ENCODE data around the gene ARFIP1. TPM values are rescaled to one million over a fixed set of nuclear protein-coding genes. Genes with fewer than 3 reads are reported as not detected.
"Not testable (repeated sequence)": the region's sequence is repeated elsewhere in the genome, so short reads cannot be mapped to it uniquely, and the experiment has no call there.

ARFIP1 gene
- polyA plus RNA-seq, 1 experiment, result 11.5 TPM

DNA sequence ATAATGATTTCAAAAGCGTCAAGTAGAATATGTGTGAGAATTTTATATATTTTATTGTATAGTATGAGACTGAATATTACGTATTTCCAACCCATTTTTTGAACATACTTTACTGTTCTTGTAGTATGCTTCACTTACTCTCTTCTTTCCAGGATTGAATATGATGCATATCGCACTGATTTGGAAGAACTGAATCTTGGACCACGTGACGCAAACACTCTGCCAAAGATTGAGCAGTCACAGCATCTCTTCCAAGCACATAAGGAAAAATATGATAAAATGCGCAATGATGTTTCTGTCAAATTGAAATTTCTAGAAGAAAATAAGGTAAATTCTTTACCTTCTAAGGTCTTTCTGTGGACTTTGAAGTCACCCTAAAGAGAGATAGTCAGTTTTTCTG lies 108.2 kb downstream of the ARFIP1 start:
- Histone ChIP-seq H3K4me3 (ENCODE audit: low read depth, low read length) (no peak overlapping the region), H3K36me3 (ENCODE audit: control insufficient read depth, insufficient read depth, low read length) (no peaks in the 10 kb centered on the region; the same call in 1 of the 2 replicates), H3K27me3 (ENCODE audit: control insufficient read depth, insufficient read depth, low read length) (no peaks in the 10 kb centered on the region)
- ChIA-PET POLR2A (no interaction called here), CTCF (no interaction called here)
- DNase-seq (ENCODE audit: low read depth), result no peak
- TF ChIP-seq, protein P1, sequence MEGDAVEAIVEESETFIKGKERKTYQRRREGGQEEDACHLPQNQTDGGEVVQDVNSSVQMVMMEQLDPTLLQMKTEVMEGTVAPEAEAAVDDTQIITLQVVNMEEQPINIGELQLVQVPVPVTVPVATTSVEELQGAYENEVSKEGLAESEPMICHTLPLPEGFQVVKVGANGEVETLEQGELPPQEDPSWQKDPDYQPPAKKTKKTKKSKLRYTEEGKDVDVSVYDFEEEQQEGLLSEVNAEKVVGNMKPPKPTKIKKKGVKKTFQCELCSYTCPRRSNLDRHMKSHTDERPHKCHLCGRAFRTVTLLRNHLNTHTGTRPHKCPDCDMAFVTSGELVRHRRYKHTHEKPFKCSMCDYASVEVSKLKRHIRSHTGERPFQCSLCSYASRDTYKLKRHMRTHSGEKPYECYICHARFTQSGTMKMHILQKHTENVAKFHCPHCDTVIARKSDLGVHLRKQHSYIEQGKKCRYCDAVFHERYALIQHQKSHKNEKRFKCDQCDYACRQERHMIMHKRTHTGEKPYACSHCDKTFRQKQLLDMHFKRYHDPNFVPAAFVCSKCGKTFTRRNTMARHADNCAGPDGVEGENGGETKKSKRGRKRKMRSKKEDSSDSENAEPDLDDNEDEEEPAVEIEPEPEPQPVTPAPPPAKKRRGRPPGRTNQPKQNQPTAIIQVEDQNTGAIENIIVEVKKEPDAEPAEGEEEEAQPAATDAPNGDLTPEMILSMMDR (IDR thresholded peaks at IDR 0.05; ENCODE audit: insufficient read depth, low read depth, low read length), result no peak

DNA sequence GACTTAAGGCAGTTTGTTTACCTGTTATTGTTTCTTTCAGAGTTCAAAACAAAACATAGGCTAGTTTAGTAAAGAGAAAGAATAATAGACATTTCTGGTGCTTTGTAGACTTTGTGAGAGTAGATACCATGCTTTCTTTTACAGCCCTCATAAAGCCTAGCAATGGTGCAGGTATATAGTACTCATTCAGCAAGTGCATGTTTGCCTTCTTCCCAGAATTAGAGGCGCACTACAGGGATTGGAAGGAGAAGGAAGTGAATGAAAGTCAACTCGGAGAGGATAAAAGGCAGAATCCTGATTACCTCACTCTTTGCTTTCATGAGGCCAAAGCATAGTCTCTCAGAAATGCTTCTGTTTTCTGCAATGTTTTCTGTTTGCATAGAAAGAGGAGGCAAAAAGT lies 113.2 kb downstream of the ARFIP1 start:
- Histone ChIP-seq H3K4me3 (ENCODE audit: low read depth, low read length) (no peak overlapping the region), H3K27me3 (ENCODE audit: control insufficient read depth, insufficient read depth, low read length) (no peaks in the 10 kb centered on the region), H3K36me3 (ENCODE audit: control insufficient read depth, insufficient read depth, low read length) (no peaks in the 10 kb centered on the region; the same call in 1 of the 2 replicates)
- ChIA-PET CTCF (no interaction called here), POLR2A (no interaction called here)
- TF ChIP-seq, protein P1 (IDR thresholded peaks at IDR 0.05; ENCODE audit: insufficient read depth, low read depth, low read length), result no peak
- DNase-seq (ENCODE audit: low read depth), result no peak

DNA sequence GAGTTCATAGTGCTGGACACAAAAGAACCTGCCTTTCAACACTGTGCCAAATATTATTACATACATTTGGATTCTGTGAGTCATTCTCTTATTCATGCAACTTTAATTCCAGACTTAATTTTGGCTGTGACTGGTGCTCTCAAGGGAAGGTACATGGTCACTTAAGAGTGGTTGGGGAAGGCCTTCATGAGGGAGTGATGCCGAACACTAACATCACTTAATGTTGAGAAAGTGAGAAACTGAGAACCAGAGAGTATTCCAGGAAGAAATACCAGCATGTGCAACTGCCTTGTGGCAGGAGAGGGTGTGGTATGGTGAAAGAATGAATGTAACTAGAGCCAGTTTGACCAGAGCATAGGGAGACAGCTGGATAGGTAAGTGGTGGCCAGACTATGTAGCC lies 114.9 kb downstream of the ARFIP1 start:
- peak; percentile 2 for DNase-seq (ENCODE audit: low read depth)
- TF ChIP-seq, protein P1 (IDR thresholded peaks at IDR 0.05; ENCODE audit: insufficient read depth, low read depth, low read length), result no peak
- POLR2A ChIA-PET, result no interaction called here
- CTCF ChIA-PET, result no interaction called here
- Histone ChIP-seq H3K4me3 (ENCODE audit: low read depth, low read length) (no peak overlapping the region), H3K27me3 (ENCODE audit: control insufficient read depth, insufficient read depth, low read length) (no peaks in the 10 kb centered on the region), H3K36me3 (ENCODE audit: control insufficient read depth, insufficient read depth, low read length) (no peaks in the 10 kb centered on the region; the same call in 1 of the 2 replicates)

DNA sequence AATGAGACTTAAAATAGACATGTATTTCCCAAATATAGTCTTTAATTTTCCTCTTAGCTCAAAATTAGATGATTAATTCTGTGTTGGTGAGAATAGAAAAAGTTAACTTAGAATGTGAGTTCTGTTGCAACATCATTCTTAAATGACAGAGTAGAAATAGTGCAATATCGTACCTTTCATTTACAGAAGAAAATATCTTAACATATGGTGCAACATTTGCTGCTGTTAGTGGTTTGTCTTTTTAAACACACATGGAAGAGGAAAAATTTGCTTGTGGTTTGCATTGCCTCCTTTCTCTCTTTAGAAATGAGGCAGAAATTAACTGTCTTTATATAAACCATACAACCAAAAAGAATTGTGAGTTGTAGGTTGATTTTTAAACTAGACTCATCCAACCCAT lies 117.1 kb downstream of the ARFIP1 start:
- ChIA-PET POLR2A (no interaction called here), CTCF (no interaction called here)
- H3K36me3 ChIP-seq (ENCODE audit: control insufficient read depth, insufficient read depth, low read length), result no peaks in the 10 kb centered on the region; the same call in 1 of the 2 replicates
- peak; percentile 4 for DNase-seq (ENCODE audit: low read depth)
- no peak overlapping the region for H3K4me3 ChIP-seq (ENCODE audit: low read depth, low read length)
- H3K27me3 ChIP-seq (ENCODE audit: control insufficient read depth, insufficient read depth, low read length), result no peaks in the 10 kb centered on the region
- TF ChIP-seq, protein P1 (IDR thresholded peaks at IDR 0.05; ENCODE audit: insufficient read depth, low read depth, low read length), result no peak

DNA sequence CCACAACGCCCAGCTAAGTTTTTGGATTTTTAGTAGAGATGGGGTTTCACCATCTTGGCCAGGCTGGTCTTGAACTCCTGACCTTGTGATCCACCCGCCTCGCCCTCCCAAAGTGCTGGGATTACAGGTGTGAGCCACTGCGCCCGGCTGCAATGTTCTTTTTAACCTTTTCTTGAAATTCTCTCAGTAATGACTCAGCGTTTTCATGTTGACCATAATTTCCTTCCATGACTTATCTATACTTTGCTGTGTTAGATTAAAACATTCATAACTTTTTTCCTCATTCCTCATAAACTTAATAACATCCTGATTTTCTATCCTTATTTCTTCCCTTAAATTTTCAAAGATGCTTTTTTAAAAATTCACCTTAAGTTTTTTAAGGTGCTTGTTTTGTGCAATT lies 118.4 kb downstream of the ARFIP1 start:
- H3K36me3 ChIP-seq (ENCODE audit: control insufficient read depth, insufficient read depth, low read length); DNase-seq (ENCODE audit: low read depth); POLR2A ChIA-PET; H3K27me3 ChIP-seq (ENCODE audit: control insufficient read depth, insufficient read depth, low read length); H3K4me3 ChIP-seq (ENCODE audit: low read depth, low read length); CTCF ChIA-PET: not testable (repeated sequence)

DNA sequence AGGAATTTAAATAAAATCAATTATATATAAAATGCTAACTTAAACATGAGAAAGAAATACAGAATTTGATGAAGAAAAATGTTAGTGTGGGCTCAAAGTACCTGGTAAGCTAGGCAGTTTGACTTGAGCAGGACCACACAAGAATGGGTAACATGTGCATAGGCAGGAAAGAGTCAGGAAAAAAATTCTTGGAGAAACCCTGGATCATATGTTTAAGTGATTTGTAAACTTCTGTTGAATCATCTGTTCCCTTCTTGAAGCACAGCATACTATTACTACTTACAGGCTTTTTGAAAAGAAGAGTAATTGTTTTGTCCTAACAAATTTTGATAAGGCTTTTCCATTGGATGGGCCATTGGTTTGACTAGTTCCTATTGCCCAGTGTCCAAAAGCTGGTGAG lies 118.9 kb downstream of the ARFIP1 start:
- Histone ChIP-seq H3K36me3 (ENCODE audit: control insufficient read depth, insufficient read depth, low read length) (no peaks in the 10 kb centered on the region), H3K4me3 (ENCODE audit: low read depth, low read length) (no peak overlapping the region), H3K27me3 (ENCODE audit: control insufficient read depth, insufficient read depth, low read length) (no peaks in the 10 kb centered on the region)
- TF ChIP-seq, protein P1 (IDR thresholded peaks at IDR 0.05; ENCODE audit: insufficient read depth, low read depth, low read length), result no peak
- ChIA-PET POLR2A (no interaction called here), CTCF (no interaction called here)
- no peak for DNase-seq (ENCODE audit: low read depth)

Measured in BJ (cell line).